SK-MEL-5 (cell line): Measurements from ENCODE around the gene NSD2. TPM values are rescaled to one million over a fixed set of nuclear protein-coding genes. Genes with fewer than 3 reads are reported as not detected.
"Not testable (repeated sequence)": the region's sequence is repeated elsewhere in the genome, so short reads cannot be mapped to it uniquely, and the experiment has no call there.

Experiments
- DNase-seq: peaks from one replicate; pipeline ENCODE4 v3.0.0-alpha.2; 2016; ENCODE audit warnings: low read depth, low spot score
- in situ Hi-C: cut with HindIII; loops from 2 replicates; pipeline ENCODE4 v1.10.0; 2016; ENCODE audit warnings: low sequenced_read_pairs, high pct_unique_total_duplicates, low pct_unique_long_range_greater_than_20kb
- small RNA-seq, 2 experiments: library from RNA; depleted of rRNA; stranded (forward); fragments of <200 nt; gene quantifications; one replicate each; pipeline ENCODE3, GENCODE V24; 2014
- total RNA-seq: library from RNA; depleted of rRNA; stranded (reverse); fragments of >200 nt; shearing (Covaris generic); gene quantifications from 2 replicates; pipeline ENCODE4 v1.2.3, GENCODE V29; 2014; rRNA removed

Gene NSD2
- total RNA-seq, 1 experiment from 2014 or later = 24.8 TPM

DNA sequence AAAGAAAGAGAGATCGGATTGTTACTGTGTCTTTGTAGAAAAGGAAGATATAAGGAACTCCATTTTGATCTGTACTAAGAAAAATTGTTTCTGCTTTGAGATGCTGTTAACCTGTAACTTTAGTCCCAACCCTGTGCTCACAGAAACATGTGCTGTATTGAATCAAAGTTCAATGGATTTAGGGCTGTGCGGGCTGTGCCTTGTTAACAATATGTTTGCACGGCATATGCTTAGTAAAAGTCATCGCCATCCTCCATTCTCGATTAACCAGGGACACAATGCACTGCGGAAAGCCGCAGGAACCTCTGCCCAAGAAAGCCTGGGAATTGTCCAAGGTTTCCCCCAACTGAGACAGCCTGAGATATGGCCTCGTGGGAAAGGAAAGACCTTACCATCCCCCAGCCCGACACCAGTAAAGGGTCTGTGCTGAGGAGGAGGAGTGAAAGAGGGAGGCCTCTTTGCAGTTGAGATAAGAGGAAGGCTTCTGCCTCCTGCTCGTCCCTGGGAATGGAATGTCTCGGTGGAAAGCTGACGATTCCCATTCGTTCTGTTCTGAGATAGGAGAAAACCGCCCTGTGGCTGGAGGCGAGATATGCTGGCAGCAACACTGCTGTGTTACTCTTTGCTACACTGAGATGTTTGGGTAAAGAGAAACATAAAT, 150.3 kb downstream of the NSD2 start:
- in situ Hi-C loops, DNase-seq: not testable (repeated sequence)

GRCh38 chr4:2024683-2025082, 153.5 kb downstream of the NSD2 start:
- DNase-seq = no peak
- in situ Hi-C loops = no loop called here

GRCh38 chr4:2025817-2026216, 154.6 kb downstream of the NSD2 start:
- in situ Hi-C loops = no loop called here
- no peak for DNase-seq

- DNase-seq, in situ Hi-C loops: not testable (repeated sequence)
Observed at GRCh38 chr4:2027120-2027519, 155.9 kb downstream of the NSD2 start.

- DNase-seq, in situ Hi-C loops: not testable (repeated sequence)
Observed at GRCh38 chr4:2031161-2031560, 160.0 kb downstream of the NSD2 start.

Small RNA genes within 50 kb of the gene (small RNA-seq; reads per million reads assigned to genes)
- gene SCARNA22 = 298 to 339 reads per million in 2 experiments

Other genes starting within 250 kb of the NSD2 start
- 1.7 and 2.1 TPM in 2 replicates for gene FAM53A, start 187.1 kb upstream of the NSD2 start, total RNA-seq
- gene SLBP, start 159.1 kb upstream of the NSD2 start, total RNA-seq = 81.9 and 86.1 TPM in 2 replicates
- 27.1 and 27.2 TPM in 2 replicates for gene TMEM129, start 150.1 kb upstream of the NSD2 start, total RNA-seq
- 9.7 and 13.7 TPM in 2 replicates for gene TACC3, start 149.9 kb upstream of the NSD2 start, total RNA-seq
- gene FGFR3, start 78.1 kb upstream of the NSD2 start, total RNA-seq = 0.03 and 0.32 TPM in 2 replicates
- gene LETM1, start 15.2 kb upstream of the NSD2 start, total RNA-seq = 42.3 and 45.9 TPM in 2 replicates
- 14.7 and 17.0 TPM in 2 replicates for gene NELFA, start 137.6 kb downstream of the NSD2 start, total RNA-seq
- 3.8 and 3.9 TPM in 2 replicates for gene NAT8L, start 187.9 kb downstream of the NSD2 start, total RNA-seq